GOT3 (cell line): Measurements from ENCODE around the gene ENOX2.

Experiments
- DNase-seq: peaks from one replicate; lab custom pipeline; 2025; ENCODE audit warnings: mixed read lengths; lab: John Stamatoyannopoulos, UW

Gene ENOX2

GRCh38 chrX:130625386-130625785 lies 277.6 kb downstream of the ENOX2 start:
- DNase-seq = no peak

- DNase-seq = no peak
Measured at GRCh38 chrX:130623518-130623917, 279.5 kb downstream of the ENOX2 start.

GRCh38 chrX:130615941-130616340 lies 287.1 kb downstream of the ENOX2 start:
- no peak for DNase-seq

- DNase-seq = no peak
Measured at GRCh38 chrX:130607431-130607830, 295.6 kb downstream of the ENOX2 start.

- DNase-seq = no peak
Measured at GRCh38 chrX:130606425-130606824, 296.6 kb downstream of the ENOX2 start.

GRCh38 chrX:130604882-130605281 lies 298.1 kb downstream of the ENOX2 start:
- DNase-seq = no peak

- DNase-seq = no peak
Measured at GRCh38 chrX:130594453-130594916, 308.5 kb downstream of the ENOX2 start.

GRCh38 chrX:130593911-130594310 lies 309.1 kb downstream of the ENOX2 start:
- no peak for DNase-seq

GRCh38 chrX:130592204-130592603 lies 310.8 kb downstream of the ENOX2 start:
- no peak for DNase-seq

- no peak for DNase-seq
Measured at GRCh38 chrX:130578906-130579305, 324.1 kb downstream of the ENOX2 start.

- DNase-seq = no peak
Measured at GRCh38 chrX:130577431-130577830, 325.6 kb downstream of the ENOX2 start.

- DNase-seq = no peak
Measured at GRCh38 chrX:130575831-130576389, 327.1 kb downstream of the ENOX2 start.
